Spleen (tissue), 11 donors: ENCODE results near the gene PKN3. TPM values are rescaled to one million over a fixed set of nuclear protein-coding genes. Genes with fewer than 3 reads are reported as not detected.

Experiments used
- DNase-seq: peaks from one replicate; pipeline ENCODE4 v3.0.0-alpha.2; 2020
- H3K27ac ChIP-seq, 8 donors: fragments of 200-600 bp; sonication (generic) in 7 of 8; 1 replicate in 4 of 8; 2 replicates in 4 of 8; pipeline versions ENCODE4 v1.5.0 to v1.8.0; 2016 to 2021; ENCODE audit warnings: inconsistent platforms in 4 of 8, mild to moderate bottlenecking in 4 of 8, moderate library complexity in 1 of 8
- H3K27me3 ChIP-seq, 7 donors: fragments of 200-600 bp; sonication (generic) in 6 of 7; replicated peaks in 1 of 7; 1 replicate in 4 of 7; 2 replicates in 3 of 7; pipeline versions ENCODE4 v1.5.0 to v1.8.0; 2016 to 2021; ENCODE audit warnings: inconsistent platforms in 3 of 7, mild to moderate bottlenecking in 1 of 7
- H3K36me3 ChIP-seq, 6 donors: fragments of 200-600 bp; sonication (generic) in 5 of 6; 1 replicate in 4 of 6; 2 replicates in 2 of 6; pipeline versions ENCODE4 v1.5.0 to v1.8.0; 2016 to 2021; ENCODE audit warnings: inconsistent platforms in 2 of 6
- H3K4me1 ChIP-seq, 6 donors: fragments of 200-600 bp; sonication (generic) in 5 of 6; 1 replicate in 3 of 6; 2 replicates in 3 of 6; pipeline versions ENCODE4 v1.5.0 to v1.8.0; 2016 to 2021; ENCODE audit warnings: inconsistent platforms in 3 of 6
- H3K4me3 ChIP-seq, 8 donors: fragments of 200-600 bp; sonication (generic) in 7 of 8; 1 replicate in 4 of 8; 2 replicates in 4 of 8; pipeline versions ENCODE4 v1.5.0 to v1.8.0; 2016 to 2021; ENCODE audit warnings: inconsistent platforms in 4 of 8, mild to moderate bottlenecking in 4 of 8, moderate library complexity in 2 of 8
- H3K9me3 ChIP-seq, 8 donors: fragments of 200-600 bp; sonication (generic) in 7 of 8; 1 replicate in 4 of 8; 2 replicates in 4 of 8; pipeline versions ENCODE4 v1.5.0 to v1.8.0; 2016 to 2021; ENCODE audit warnings: inconsistent platforms in 4 of 8
- CTCF ChIP-seq, 11 experiments: fragments of 200-600 bp in 7 of 11; fragments of 450-650 bp in 4 of 11; sonication (generic) in 4 of 11; IDR thresholded peaks in 8 of 11; conservative IDR thresholded peaks in 3 of 11; 1 replicate in 7 of 11; 2 replicates in 4 of 11; pipeline versions ENCODE4 v1.4.0 to v1.8.0; 2016 to 2021; ENCODE audit warnings: antibody characterized with exemption in 11 of 11, inconsistent platforms in 4 of 11, mild to moderate bottlenecking in 1 of 11
- POLR2A ChIP-seq, 3 donors: fragments of 450-650 bp; IDR thresholded peaks; one replicate each; pipeline ENCODE4 v1.5.1; 2017; ENCODE audit warnings: antibody characterized with exemption in 3 of 3, mild to moderate bottlenecking in 1 of 3
- POLR2AphosphoS5 ChIP-seq, 3 donors: sonication (generic); formaldehyde crosslinking; IDR thresholded peaks; one replicate each; pipeline ENCODE4 v1.5.1; 2017; ENCODE audit warnings: antibody characterized with exemption in 3 of 3
- WGBS, 5 donors: extraction: QIAGEN DNeasy Blood & Tissue Kit in 3 of 5; methylation state at CpG; one replicate each; pipeline versions ENCODE4 v1.1.5 to v1.1.7; 2013 to 2018; 5-methylcytosine and 5-hydroxymethylcytosine counted together
- intact Hi-C: fragments of 100-400 bp; cut with DNase I; formaldehyde crosslinking; loops from one replicate; pipeline ENCODE4 v1.15.0; 2023; ENCODE audit warnings: low total_unique reads
- polyA plus RNA-seq, 3 donors: library from polyadenylated mRNA; stranded (reverse); fragments of 200-250 nt; gene quantifications; one replicate each; pipeline ENCODE4 v1.2.1, GENCODE V29; 2013
- total RNA-seq, 7 donors: library from RNA; depleted of rRNA in 3 of 7; stranded (reverse); fragments of >200 nt in 3 of 7; fragmentation: NEBNext Ultra II Directional in 4 of 7; extraction: Animal tissue kit (Norgen Biotek cat#: 25700) in 4 of 7; gene quantifications; one replicate each; pipeline versions ENCODE4 v1.1.0 to v1.2.1, GENCODE V29; 2016 to 2021
- donor health status: healthy with polysubstance abuse.
- donor health status: DM: no; HTN: no; CAD: no; lungs with moderate emphysema.
- donor health status: DM: no; HTN: no; CAD: no.
- donor health status: Bipolar disorder and iron deficiency.
- donor health status: healthy.
- donor health status: DM: no; HTN: no; CAD: no.
- donor health status: DM: yes; HTN: yes; CAD: no.

The PKN3 gene
- total and polyA plus RNA-seq, 10 donors = 4.1 to 18.5 (median 9.8) TPM

GRCh38 chr9:128719919-128720605, 17.8 kb downstream of the PKN3 start:
- H3K36me3 ChIP-seq = peaks cover 0 to 57% (median 23%) of the 10 kb centered on the region in 6 donors
- intact Hi-C loops = no loop called here
- H3K4me1 ChIP-seq = peaks cover 4 to 34% (median 23%) of the 10 kb centered on the region in 6 donors
- no peak for TF ChIP-seq POLR2A (IDR thresholded peaks at IDR 0.05)
- no peak for TF ChIP-seq POLR2AphosphoS5 (IDR thresholded peaks at IDR 0.05)
- no peak for TF ChIP-seq CTCF (IDR thresholded peaks at IDR 0.05 in 8 of 11, conservative IDR thresholded peaks at IDR 0.05 in 3 of 11)
- no peak overlapping the region for H3K27ac ChIP-seq
- H3K27me3 ChIP-seq = no peaks in the 10 kb centered on the region
- H3K4me3 ChIP-seq = no peak overlapping the region
- no peak for DNase-seq
- 92 to 96% (median 95%) methylated on average over 8 to 30 of the region's 30 CpGs for WGBS, 5 donors
- H3K9me3 ChIP-seq = no peaks in the 10 kb centered on the region

- Histone ChIP-seq H3K9me3 (no peaks in the 10 kb centered on the region), H3K4me1 (peaks cover 4 to 41% (median 27%) of the 10 kb centered on the region in 6 donors), H3K36me3 (peaks cover 0 to 49% (median 23%) of the 10 kb centered on the region in 6 donors), H3K4me3 (no peak overlapping the region), H3K27me3 (no peaks in the 10 kb centered on the region), H3K27ac (no peak overlapping the region)
- DNase-seq = no peak
- WGBS, 5 donors = 89 to 95% (median 93%) methylated on average over 22 of the region's 22 CpGs
- intact Hi-C loops = no loop called here
- no peak for TF ChIP-seq POLR2A (IDR thresholded peaks at IDR 0.05)
These were observed 18.7 kb downstream of the PKN3 start for GRCh38 chr9:128720841-128721486.

GRCh38 chr9:128721487-128722010, 19.2 kb downstream of the PKN3 start:
- H3K27me3 ChIP-seq = no peaks in the 10 kb centered on the region
- DNase-seq = no peak

More at GRCh38 chr9:128721487-128722010, 19.2 kb downstream of the PKN3 start:
- TF ChIP-seq POLR2AphosphoS5 (IDR thresholded peaks at IDR 0.05) = peak in 1 of 3 donors; percentile 38
- TF ChIP-seq CTCF (IDR thresholded peaks at IDR 0.05 in 8 of 11, conservative IDR thresholded peaks at IDR 0.05 in 3 of 11) = no peak
- TF ChIP-seq POLR2A (IDR thresholded peaks at IDR 0.05) = no peak
- Histone ChIP-seq H3K27ac (peak overlapping the region in 1 of 8 donors; percentile 90), H3K4me1 (peaks cover 4 to 41% (median 27%) of the 10 kb centered on the region in 6 donors), H3K9me3 (no peaks in the 10 kb centered on the region), H3K36me3 (peaks cover 0 to 44% (median 23%) of the 10 kb centered on the region in 6 donors), H3K4me3 (no peak overlapping the region)
- intact Hi-C loops = no loop called here
- 88 to 94% (median 93%) methylated on average over 14 to 18 of the region's 18 CpGs; no CpG with 5 or more reads in 1 of the 5 donors for WGBS, 5 donors
